Frontal cortex (tissue), 4 donors: ENCODE results near the gene CLDN11. TPM values are rescaled to one million over a fixed set of nuclear protein-coding genes. Genes with fewer than 3 reads are reported as not detected.
A peak's percentile ranks its signal among the peaks of the same experiment; 100 is the strongest.

Experiments
- DNase-seq, 2 donors: peaks; one replicate each; pipeline ENCODE4 v3.0.0; 2012; ENCODE audit warnings: low spot score in 2 of 2
- FAIRE-seq: peaks from 2 replicates; lab custom pipeline; 2012; peaks lifted over from hg19 to GRCh38; lab: Jason Lieb, UNC
- total RNA-seq: library from RNA; depleted of rRNA; stranded (reverse); fragments of >200 nt; gene quantifications from one replicate; pipeline ENCODE4 v1.2.3, GENCODE V29; 2014
- donor health status: control.
- donor health status: control.
- donor health status: control.

The CLDN11 gene
- total RNA-seq, result 13.9 TPM

DNA sequence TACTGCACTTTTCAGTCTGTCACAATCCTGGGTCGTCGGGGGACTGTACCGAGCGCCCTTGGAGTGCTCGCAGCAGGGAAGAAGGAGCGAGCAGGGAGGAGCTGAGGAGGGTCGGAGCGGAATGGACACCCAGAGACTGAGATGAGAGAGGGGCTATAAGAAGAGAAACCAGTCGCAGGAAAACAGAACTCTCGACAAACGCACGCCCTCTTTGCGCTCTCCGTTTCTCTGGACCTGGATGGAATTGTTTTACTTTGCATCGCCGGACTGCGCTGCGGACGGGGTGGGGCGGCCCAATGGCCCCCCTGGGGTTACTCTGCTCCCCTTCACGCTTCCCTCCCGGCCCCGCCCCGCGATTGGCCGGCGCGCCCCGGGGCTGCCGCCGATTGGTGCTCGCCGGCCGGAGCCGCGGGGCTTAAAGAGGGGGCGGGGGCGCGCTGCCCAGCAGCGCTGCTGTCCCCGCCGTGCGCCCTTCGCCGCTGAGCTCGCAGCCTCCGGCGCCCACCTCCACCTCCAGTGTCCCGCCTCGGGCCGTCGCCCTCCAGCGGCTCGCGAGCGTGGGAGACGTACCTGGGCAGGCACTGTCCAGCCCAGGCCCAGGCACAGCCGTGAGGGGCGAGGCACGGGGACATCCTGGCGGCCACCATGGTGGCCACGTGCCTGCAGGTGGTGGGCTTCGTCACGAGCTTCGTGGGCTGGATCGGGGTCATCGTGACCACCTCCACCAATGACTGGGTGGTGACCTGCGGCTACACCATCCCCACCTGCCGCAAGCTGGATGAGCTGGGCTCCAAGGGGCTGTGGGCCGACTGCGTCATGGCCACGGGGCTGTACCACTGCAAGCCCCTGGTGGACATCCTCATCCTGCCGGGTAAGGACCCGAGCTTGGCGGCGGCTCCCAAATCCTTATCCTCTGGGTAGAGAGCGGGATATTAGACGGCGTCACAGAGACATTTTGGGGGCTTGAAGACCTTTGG lies at the start of gene CLDN11:
Gene CLDN11 (plus strand): TSS at position 447 of the 977 bp plus-strand sequence. CDS start 199 bp downstream, at position 646.
- FAIRE-seq, result no peak
- DNase-seq, result peak; percentile 79 to 84

DNA sequence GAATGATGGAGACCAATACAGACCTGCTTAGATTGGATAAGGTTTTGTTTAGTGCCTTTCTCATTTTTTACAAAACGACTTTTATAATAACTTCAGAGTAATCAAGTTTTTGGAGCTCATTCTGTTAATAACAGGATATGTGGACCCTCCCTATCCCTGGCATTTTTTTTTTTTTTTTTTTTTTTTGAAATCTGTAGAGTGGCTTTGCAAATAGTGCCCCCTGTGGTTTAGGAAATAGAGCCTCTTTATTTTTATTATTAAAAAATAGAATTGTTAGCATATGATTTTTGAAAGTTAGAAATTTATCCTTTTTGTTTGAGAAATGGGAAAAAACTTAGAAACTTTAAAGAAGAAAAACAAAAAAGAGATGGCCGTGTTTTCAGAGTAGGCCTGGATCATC lies 49.7 kb upstream of the CLDN11 start:
- peak; percentile 61 for FAIRE-seq
- DNase-seq, result no peak

DNA sequence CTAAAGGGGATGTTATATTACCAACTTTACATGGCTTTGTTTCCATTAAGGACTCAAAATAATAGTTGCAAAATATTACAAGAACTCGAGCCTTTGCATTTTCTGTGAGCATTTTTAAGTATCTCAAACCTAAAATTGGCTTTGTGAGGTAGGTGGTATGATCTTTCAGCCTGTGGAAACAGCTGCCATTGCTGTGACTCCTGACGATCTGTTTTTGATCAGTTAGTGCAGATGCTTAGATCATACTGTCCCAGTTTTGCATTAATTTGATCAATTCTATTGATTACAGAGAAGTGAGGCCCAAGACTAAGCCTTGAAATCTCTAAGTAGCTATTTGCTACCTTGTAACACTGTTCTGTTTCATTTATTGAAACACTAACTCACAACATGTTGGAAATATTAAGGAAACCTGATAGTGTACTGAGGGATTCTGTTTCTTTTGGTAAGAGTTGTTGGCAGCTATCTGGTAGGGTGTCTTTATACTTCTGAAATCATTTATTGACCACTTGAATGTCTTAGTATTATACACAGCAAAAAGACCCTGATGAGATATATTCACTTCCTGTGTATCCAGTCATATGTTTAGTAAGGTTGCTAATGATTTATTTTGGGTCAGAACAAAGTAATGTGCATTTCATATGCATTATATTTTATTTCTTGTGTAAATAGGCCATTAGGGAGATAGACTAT lies 46.3 kb upstream of the CLDN11 start:
- no peak for FAIRE-seq
- DNase-seq, result no peak

DNA sequence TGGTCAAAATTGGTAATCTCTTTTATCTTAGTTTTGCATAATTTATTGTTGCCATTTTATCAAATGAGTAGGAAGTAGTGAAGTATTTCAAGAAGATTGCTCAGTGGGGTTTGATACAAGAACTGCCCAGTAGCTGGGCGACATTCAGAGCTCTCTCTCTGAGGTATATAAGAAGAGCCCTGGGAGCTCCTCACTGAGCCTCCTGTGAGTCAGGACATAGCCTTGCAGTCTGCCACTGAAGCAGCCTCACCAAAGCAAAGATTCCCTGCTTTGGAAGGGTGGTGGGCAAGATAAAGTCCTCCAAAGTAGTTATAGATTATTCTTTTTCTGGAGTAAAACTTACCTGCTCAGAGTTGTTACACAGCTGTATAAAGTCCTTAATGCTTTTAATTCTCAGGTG lies 35.1 kb upstream of the CLDN11 start:
- no peak for FAIRE-seq
- no peak for DNase-seq

DNA sequence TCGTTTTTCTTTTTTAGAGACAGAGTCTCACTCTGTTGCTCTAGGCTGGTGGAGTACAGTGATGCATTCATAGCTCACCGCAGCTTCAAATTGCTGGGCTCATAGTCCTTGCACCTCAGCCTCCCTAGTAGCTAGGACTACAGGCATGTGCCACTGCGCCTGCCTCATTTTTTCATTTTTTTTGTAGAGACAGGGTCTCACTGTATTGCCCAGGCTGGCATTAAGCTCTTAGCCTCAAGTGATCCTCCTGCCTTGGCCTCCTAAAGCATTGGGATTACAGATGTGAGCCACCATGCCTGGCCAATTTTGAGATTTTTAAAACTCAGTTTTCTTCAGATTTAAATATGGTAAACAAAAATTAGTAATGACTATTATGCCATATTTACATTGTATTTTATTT lies 32.2 kb upstream of the CLDN11 start:
- no peak for DNase-seq
- FAIRE-seq, result no peak

DNA sequence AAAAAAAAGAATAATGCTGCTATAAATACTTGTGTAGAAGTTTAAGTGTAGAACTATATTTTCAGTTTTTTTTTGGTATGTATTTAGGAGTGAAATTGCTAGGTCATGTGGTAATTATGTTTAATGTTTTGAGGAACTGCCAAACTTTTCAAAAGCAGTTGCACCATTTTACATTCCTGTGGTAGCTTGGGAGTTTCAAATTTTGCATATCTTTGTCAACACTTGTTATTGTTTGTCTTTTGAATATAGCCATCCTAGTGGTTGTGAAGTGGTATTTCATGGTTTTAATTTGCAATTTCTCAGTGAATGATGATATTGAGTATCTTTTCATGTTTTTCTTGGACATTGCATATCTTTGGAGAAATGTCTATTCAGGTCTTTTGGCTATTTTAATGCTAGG lies 30.7 kb upstream of the CLDN11 start:
- DNase-seq, result no peak
- no peak for FAIRE-seq

DNA sequence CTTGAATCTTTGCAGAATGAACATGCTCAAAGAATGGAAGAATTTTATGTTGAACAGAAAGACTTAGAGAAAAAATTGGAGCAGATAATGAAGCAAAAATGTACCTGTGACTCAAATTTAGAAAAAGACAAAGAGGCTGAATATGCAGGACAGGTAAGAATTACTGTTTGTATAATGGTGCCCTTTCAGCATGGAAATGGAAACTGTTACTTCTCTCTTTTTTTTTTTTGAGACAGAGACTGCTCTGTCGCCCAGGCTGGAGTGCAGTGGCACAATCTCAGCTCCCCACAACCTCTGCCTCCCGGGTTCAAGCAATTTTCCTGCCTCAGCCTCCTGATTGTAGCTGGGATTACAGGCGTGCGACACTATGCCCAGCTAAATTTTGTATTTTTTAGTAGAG lies 27.6 kb upstream of the CLDN11 start:
- DNase-seq, result no peak
- no peak for FAIRE-seq

DNA sequence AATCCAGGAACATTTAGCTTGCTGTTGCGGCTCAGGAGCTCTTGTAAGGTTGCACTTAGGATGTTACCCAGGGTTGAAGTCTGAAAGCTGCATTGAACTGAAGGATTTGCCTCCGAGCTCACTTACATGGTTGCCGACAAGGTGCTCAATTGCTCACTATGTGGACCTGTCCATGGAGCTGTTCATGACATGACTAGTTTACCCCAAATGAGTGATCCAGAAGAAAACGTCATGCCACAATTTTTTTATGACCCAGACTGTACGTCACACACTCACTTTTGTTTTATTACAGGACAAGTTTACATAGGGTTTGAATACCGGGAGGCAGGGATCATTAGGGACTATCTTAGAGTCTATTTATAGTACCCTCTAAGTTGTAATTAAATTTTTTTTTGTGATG lies 21.0 kb upstream of the CLDN11 start:
- DNase-seq (no peak), FAIRE-seq (no peak)

DNA sequence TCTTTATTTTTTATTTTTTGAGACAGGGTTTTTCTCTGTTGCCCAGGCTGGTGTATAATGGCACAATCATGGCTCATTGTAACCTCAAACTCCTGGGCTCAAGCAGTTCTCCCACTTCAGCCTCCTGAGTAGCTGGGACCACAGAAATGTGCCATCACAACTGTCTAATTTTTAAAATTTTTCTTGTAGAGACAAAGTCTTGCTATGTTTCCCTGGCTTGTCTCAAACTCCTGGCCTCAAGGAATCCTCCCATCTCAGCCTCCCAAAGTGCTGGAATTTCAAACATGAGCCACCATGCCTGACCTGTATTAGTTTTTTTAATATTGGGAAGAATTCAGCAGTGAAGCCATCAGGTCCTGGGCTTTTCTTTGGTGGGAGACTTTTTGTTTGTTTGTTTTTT lies 13.6 kb upstream of the CLDN11 start:
- FAIRE-seq (no peak), DNase-seq (no peak)

DNA sequence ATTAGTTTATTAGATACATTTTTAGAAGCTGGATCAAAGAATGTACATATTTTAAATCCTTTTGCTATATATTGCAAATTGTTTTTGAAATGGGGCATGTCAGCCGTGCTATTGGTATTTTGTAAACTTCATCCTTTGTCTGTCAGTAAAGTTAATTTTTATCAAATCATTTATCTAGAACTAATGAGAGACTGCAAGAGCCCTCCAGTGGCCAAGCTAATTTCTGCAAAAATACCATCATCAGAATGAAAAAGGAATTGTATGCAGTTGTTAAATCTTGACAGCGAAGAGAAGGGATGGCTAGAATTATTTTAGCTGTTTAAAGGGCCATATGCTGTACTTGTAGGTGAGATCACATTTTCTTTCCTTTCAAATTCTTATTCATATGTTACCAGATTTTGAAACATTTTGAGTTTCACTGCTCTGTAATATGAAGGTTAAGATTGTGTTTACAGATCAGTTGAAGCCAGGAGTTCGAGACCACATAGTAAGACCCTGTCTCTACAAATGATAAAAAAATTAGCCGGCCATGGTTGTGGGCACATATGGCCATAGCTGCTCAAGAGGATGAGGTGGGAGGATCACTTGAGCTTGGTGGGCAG lies 8.1 kb upstream of the CLDN11 start:
- DNase-seq, result no peak
- FAIRE-seq, result no peak

DNA sequence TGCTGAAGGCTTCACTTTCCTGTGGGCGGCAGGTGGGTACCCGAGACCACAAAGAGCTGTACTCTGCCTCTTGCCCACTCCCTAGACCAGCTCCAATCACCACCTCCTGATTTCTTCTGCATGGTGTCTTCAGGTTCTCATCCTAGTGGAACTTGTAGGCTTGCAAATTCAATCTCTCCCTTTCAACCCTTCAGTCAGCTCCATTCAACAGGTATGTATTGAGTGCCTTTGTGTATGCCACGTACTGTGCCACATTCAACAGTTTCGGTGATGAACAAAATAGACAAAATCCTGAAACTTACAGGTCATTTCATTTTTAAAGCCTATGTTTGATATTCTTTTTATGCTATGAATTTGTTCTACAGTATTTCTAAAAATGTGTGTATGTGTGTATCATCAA lies 5.4 kb upstream of the CLDN11 start:
- DNase-seq (no peak), FAIRE-seq (no peak)

DNA sequence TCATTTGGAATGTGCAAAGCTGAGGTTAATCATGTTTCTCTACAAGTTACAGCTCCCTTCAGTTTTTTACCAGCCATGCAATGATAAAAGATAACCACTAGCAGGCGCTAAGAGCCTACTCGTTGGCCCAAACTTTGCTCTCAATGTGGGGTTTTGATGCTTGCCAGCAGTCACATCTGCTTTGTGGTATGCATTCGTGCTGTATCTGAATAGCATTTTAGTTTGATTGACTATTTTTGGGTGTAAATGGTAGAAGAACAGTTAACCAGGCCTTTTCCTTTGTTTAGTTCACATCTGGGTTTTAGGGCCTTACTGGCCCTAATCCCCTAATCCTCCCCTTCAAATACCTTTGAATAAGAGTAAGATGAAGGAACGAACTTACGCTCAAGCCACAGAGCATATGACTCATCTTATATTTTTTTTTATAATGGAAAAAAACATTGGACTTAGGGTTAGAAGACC lies 4.4 kb upstream of the CLDN11 start:
- FAIRE-seq (peak; percentile 24), DNase-seq (peak; percentile 50 to 54)

DNA sequence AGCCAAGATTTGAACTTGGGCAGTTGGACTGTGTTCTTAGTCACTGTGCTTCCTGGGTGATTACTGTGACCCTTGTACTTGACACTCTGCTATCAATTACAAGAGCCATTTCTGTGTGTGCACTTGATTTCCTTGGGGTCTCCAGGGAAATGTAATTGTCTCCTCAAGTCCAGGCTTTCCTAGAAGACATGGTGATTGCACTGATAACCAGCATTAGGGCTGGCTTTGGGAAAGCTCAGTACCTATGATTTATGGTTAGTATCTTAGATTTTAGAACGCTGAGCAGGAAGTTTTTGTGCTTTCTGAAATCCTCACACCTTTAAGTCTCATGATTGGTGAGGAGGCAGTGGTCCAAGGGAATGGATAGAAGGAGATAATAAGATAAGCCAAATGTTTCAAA lies 1.6 kb upstream of the CLDN11 start:
- no peak for FAIRE-seq
- DNase-seq, result no peak

DNA sequence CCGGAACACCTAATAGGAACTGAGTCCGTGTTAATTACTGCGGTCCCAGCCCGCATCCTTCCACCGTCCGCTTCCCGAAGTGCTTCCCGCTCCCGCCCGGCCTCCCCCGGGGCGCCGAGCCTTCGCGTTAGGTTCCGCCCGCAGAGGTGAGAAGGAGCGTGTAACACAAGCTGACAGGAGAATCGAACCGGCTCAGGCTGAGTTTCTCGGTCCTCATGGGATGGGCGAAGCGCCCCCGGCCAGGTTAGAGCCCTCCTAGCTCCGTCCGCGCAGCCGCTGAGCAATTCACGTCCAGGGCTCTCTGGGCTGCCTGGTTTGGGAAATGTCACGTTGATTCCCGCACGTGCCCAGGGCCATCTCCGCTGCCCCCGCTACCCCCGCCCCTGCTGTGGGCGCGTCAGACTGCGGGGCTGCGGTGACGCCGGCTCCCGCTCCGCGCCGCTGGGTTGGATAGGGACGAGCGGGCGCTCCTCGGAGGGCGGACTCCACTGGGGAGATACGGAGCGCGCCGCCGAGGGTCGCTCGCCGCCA lies 954 bp downstream of the CLDN11 start:
- FAIRE-seq, result no peak
- peak; percentile 58 to 64 for DNase-seq

DNA sequence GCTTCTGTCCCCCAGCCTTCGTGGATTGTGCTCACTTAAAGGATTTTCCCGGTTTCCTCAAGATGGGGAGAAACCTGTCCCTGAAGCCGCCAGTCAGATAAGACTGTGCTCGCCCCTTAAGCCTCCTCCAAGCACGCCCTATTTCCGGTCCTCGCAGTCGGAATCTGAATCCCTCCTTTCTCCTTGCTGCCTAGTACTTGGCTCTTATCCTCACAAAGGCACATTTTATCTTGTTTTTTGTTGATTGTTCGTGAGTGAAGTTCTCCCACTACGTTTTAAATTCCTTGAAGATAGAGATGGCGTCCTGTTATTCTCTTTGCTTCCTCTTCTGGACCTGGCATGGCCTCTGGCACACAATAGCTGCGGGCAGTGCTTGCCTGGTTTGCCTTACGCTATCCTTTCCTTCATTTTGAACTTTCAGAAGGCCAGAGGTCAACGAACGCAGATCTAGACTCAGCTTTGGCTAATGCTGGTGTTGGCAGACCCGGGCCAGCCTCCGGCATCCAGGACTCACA lies 1.7 kb downstream of the CLDN11 start:
- DNase-seq (no peak), FAIRE-seq (no peak)

DNA sequence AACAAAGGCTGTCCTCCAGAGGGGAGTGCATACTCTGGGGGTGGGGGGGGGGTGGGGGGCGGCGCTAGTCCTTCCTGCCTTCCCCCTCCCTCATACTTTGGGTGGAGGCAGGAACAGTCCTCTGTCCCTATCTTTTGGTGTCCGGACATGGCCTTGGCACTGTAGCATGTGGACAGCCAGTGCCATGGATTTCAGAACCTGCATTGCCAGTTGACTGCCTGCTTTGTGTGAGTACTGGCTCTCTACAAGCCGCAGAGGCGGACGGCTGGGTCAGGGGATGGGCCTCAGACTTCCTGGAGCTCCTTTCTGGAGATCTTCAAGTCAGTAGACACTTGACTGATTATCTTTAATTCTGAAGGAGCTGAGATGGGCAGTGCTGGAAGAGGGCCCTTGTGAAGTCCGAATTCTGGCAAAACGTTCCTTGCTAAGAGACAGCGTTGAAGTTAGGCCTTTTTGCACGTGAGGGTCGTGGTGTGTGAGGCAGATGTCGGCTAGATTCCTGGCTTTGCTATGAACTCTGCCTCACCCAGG lies 2.5 kb downstream of the CLDN11 start:
- peak; percentile 25 to 59 for DNase-seq
- FAIRE-seq, result no peak

DNA sequence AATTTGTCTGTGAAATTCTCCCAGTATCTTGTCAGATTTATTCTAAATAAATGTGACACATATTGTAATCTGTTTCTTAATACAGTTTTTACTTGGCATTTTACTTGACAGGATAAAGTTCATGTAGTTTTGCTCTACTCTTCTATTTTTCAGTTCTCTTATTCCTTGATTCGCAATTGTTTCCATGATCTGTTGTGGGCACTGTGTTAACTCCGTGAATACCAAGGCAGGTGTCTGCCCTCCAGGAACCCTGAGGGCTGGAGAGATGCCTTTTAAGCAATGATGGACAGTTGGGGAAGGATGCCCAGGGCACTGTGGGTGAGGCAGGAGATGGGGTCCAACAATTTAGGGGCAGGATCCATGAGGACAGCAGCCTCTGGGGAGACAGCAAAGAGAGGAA lies 3.1 kb downstream of the CLDN11 start:
- FAIRE-seq (no peak), DNase-seq (no peak)

DNA sequence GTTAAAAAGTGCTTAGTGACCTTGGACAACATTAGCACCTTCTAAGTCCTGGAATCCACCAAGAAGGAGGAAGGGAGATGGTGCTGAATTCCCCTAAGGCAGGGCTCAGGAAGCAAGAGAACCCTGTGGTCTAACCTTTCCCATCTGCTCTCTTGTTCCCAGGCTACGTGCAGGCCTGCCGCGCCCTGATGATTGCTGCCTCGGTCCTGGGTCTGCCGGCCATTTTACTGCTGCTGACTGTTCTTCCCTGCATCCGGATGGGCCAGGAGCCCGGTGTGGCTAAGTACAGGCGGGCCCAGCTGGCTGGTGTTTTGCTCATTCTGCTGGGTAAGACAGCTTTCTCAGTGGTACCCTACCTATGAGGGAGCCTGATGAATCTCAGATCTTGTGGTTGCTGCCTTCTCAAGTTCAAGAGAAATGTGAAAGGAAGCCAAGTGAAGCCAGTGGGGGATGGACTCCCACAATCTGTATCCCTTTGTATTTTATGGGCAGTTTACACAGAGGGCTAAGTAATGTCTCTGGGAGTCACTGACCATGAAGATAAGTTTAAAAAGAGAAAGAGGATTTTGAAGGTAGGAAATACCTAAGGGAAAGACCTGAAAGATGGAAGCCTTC lies 4.4 kb downstream of the CLDN11 start:
- no peak for DNase-seq
- FAIRE-seq, result no peak

DNA sequence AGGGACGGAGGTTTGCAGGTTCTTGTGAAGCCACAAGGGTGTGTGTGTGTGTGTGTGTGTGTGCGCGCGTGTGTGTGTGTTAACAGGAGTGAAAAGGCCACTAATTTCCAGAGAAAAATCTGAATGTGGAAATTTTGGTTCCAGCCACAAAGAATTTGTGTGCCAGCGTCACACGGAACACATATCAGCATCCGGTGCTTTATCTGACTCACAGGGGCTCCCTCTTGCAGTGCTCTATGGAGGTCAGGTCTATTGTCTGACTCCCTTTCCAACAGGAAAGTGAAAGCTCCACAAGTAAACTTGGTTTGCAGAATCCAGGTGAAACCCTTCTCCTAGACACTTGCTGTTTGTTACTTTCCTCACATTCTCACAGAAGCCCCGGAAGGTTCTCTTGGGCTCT lies 6.2 kb downstream of the CLDN11 start:
- no peak for DNase-seq
- FAIRE-seq, result no peak
